Islet of Langerhans (tissue), 1 donor: Measurements from ENCODE around the gene AGBL1.

Experiments used
- FAIRE-seq: peaks from one replicate; lab custom pipeline; 2011; peaks lifted over from hg19 to GRCh38; lab: Jason Lieb, UNC

Gene AGBL1

GRCh38 chr15:86165265-86166211, 85.9 kb downstream of the AGBL1 start:
- no peak for FAIRE-seq

GRCh38 chr15:86167841-86168240, 88.2 kb downstream of the AGBL1 start:
- no peak for FAIRE-seq

- FAIRE-seq = no peak
Measured at GRCh38 chr15:86178845-86179244, 99.2 kb downstream of the AGBL1 start.

- no peak for FAIRE-seq
Measured at GRCh38 chr15:86183596-86184491, 104.2 kb downstream of the AGBL1 start.

- no peak for FAIRE-seq
Measured at GRCh38 chr15:86193716-86194380, 114.2 kb downstream of the AGBL1 start.

GRCh38 chr15:86197770-86198169, 118.1 kb downstream of the AGBL1 start:
- no peak for FAIRE-seq

GRCh38 chr15:86199467-86200145, 119.9 kb downstream of the AGBL1 start:
- FAIRE-seq = no peak

- no peak for FAIRE-seq
Measured at GRCh38 chr15:86201313-86202008, 121.8 kb downstream of the AGBL1 start.

GRCh38 chr15:86203462-86203861, 123.8 kb downstream of the AGBL1 start:
- FAIRE-seq = no peak

GRCh38 chr15:86205096-86205495, 125.4 kb downstream of the AGBL1 start:
- no peak for FAIRE-seq

GRCh38 chr15:86213420-86213819, 133.7 kb downstream of the AGBL1 start:
- no peak for FAIRE-seq

GRCh38 chr15:86213888-86214287, 134.2 kb downstream of the AGBL1 start:
- no peak for FAIRE-seq

- no peak for FAIRE-seq
Measured at GRCh38 chr15:86221119-86221518, 141.4 kb downstream of the AGBL1 start.

- FAIRE-seq = no peak
Measured at GRCh38 chr15:86229306-86229705, 149.6 kb downstream of the AGBL1 start.

GRCh38 chr15:86229936-86230335, 150.3 kb downstream of the AGBL1 start:
- FAIRE-seq = no peak

- no peak for FAIRE-seq
Measured at GRCh38 chr15:86231864-86232721, 152.4 kb downstream of the AGBL1 start.

GRCh38 chr15:86235667-86236066, 156.0 kb downstream of the AGBL1 start:
- no peak for FAIRE-seq

GRCh38 chr15:86236356-86237110, 156.9 kb downstream of the AGBL1 start:
- FAIRE-seq = no peak

- FAIRE-seq = no peak
Measured at GRCh38 chr15:86237111-86237500, 157.4 kb downstream of the AGBL1 start.
